Measurements from ENCODE around the gene HSD11B1. TPM values are rescaled to one million over a fixed set of nuclear protein-coding genes. Genes with fewer than 3 reads are reported as not detected.

HSD11B1 gene
- total RNA-seq, 2 donors from 2014 or later, result 0.48 to 0.59 TPM

DNA sequence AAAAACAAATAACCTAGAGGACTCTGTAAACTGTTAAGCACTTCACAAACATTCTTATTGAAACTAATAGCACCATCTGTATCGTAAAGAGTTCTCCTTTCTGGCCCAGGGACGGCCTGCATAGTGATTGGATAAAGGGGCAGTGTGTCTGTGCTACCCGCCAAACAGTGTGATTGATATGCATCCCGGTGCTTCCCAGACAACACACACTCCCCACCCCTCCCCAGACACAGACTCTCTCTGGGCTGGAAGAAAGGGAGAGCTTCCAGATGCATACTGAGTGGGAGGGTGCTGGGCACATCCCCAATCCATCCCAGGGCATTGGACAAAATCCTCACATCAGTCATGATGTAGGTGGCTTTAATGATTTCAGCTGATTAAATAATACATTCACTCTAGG is 3.7 kb downstream of the HSD11B1 start:
- H3K36me3 ChIP-seq, result no peaks in the 10 kb centered on the region
- no peaks in the 10 kb centered on the region for H3K4me1 ChIP-seq
- intact Hi-C loops (cut with DNase I), result no loop called here
- H3K27me3 ChIP-seq, result no peaks in the 10 kb centered on the region
- H3K27ac ChIP-seq, result no peak overlapping the region
- H3K4me3 ChIP-seq, result no peak overlapping the region
- no peak overlapping the region for H3K9ac ChIP-seq (ENCODE audit: low read depth in 2 of 2, low read length in 2 of 2)
- DNase-seq, result no peak
- no peaks in the 10 kb centered on the region for H3K9me3 ChIP-seq
- TF ChIP-seq CTCF (IDR thresholded peaks at IDR 0.05), result no peak

DNA sequence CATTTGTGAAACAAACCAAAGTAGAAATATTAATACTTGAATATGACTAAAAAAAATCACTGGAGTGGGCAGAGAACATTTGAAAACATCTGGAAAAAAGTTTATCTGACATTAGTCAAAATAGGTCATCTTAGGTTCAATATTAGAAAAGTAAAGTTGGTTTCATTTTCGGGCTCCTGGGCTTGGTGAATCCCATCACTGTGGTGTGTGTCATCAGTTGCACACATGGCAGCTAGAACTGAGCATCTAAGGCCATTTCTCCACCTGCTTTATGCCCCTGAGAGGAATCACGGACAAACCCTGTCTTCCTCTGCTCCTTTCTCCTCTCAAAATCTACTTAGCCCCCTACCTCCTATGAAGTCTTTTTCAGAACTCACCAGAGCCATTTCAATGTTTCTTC is 5.4 kb downstream of the HSD11B1 start:
- Histone ChIP-seq H3K36me3 (no peaks in the 10 kb centered on the region), H3K27ac (no peak overlapping the region), H3K4me1 (no peaks in the 10 kb centered on the region), H3K4me3 (no peak overlapping the region), H3K27me3 (no peaks in the 10 kb centered on the region), H3K9me3 (no peaks in the 10 kb centered on the region), H3K9ac (ENCODE audit: low read depth in 2 of 2, low read length in 2 of 2) (no peak overlapping the region)
- no peak for DNase-seq
- intact Hi-C loops (cut with DNase I), result no loop called here
- TF ChIP-seq CTCF (IDR thresholded peaks at IDR 0.05), result no peak

DNA sequence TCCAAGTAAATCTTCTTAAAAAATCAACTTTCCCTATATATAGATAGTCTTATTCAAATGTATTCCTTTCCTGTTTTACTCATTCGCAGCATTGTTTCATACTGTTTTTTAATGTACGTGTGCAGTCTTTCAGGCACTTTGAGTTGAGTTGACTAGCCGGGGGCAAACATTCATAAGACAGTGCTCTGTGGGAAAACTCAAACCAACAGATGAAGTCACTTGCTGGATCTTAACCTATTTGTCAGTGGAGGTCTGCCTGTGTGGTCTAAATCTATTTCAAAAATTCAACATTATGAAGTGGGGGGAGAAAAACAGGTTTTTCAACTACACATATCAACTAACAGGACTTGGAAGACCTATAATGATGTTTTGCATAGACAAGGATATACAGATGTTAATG is 6.2 kb downstream of the HSD11B1 start:
- Histone ChIP-seq H3K9me3 (no peaks in the 10 kb centered on the region), H3K27ac (no peak overlapping the region), H3K4me1 (no peaks in the 10 kb centered on the region), H3K9ac (ENCODE audit: low read depth in 2 of 2, low read length in 2 of 2) (no peak overlapping the region), H3K27me3 (no peaks in the 10 kb centered on the region), H3K4me3 (no peak overlapping the region), H3K36me3 (no peaks in the 10 kb centered on the region)
- DNase-seq, result no peak
- no peak for TF ChIP-seq CTCF (IDR thresholded peaks at IDR 0.05)
- intact Hi-C loops (cut with DNase I), result no loop called here

GRCh38 chr1:209714338-209714737 is 9.7 kb downstream of the HSD11B1 start:
- DNase-seq, result no peak
- Histone ChIP-seq H3K27me3 (no peaks in the 10 kb centered on the region), H3K4me3 (no peak overlapping the region), H3K36me3 (no peaks in the 10 kb centered on the region), H3K9me3 (no peaks in the 10 kb centered on the region), H3K9ac (ENCODE audit: low read depth in 2 of 2, low read length in 2 of 2) (no peak overlapping the region), H3K27ac (no peak overlapping the region), H3K4me1 (no peaks in the 10 kb centered on the region)
- intact Hi-C loops (cut with DNase I), result no loop called here
- TF ChIP-seq CTCF (IDR thresholded peaks at IDR 0.05), result no peak

DNA sequence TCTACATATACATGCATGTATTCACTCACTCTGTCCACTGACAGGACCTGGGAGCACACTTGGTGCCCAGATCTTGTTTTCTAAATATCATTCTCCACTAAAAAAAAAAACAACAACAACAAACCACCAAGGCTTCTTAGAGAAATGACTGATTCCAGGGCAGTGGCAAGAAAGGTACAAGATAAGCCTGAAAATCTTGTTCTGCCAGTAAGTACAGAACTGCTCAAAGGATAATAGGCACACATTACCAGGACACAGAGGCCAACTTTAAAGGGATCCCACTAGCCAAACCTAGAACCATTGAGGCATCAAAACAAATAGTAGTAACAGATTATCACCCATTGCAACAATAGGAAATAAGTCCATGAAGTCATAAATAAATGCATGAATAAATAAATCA is 10.7 kb downstream of the HSD11B1 start:
- no peak overlapping the region for H3K9ac ChIP-seq (ENCODE audit: low read depth in 2 of 2, low read length in 2 of 2)
- intact Hi-C loops (cut with DNase I), result no loop called here
- no peak for TF ChIP-seq CTCF (IDR thresholded peaks at IDR 0.05)

GRCh38 chr1:209717818-209718217 is 13.2 kb downstream of the HSD11B1 start:
- intact Hi-C loops (cut with DNase I), result no loop called here
- Histone ChIP-seq H3K27me3 (no peaks in the 10 kb centered on the region), H3K36me3 (no peaks in the 10 kb centered on the region), H3K9me3 (no peaks in the 10 kb centered on the region), H3K9ac (ENCODE audit: low read depth in 2 of 2, low read length in 2 of 2) (no peak overlapping the region), H3K27ac (no peak overlapping the region), H3K4me3 (no peak overlapping the region), H3K4me1 (no peaks in the 10 kb centered on the region)
- no peak for TF ChIP-seq CTCF (IDR thresholded peaks at IDR 0.05)
- no peak for DNase-seq

More for the DNA sequence above, 10.7 kb downstream of the HSD11B1 start:
- Histone ChIP-seq H3K36me3 (no peaks in the 10 kb centered on the region), H3K4me3 (no peak overlapping the region), H3K4me1 (no peaks in the 10 kb centered on the region), H3K9me3 (no peaks in the 10 kb centered on the region), H3K27me3 (no peaks in the 10 kb centered on the region), H3K27ac (no peak overlapping the region)
- DNase-seq, result no peak
